ENCODE measurements around the gene PDE10A.
"Not testable (repeated sequence)": the region's sequence is repeated elsewhere in the genome, so short reads cannot be mapped to it uniquely, and the experiment has no call there.

The PDE10A gene

DNA sequence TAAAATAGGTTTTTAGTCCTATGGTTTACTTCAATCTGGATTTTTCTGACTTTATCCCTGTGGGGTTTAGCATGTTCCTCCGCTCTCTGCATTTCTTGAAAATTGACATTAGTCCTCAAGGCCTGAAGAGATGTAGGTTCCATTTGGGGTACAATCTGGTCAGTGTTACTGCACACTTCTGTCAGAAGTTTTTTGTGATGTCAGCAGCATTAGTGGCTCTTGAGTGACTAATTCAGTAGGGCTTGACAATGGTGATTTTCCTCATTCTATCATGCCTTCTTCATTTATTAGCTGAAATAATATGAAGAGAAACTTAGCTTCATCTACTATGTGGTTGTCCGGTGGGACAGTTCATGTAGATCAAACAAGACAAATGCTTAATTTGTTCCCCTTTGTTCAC, 114.6 kb downstream of the PDE10A start:
- no peak for DNase-seq (ENCODE audit: low read depth)

DNA sequence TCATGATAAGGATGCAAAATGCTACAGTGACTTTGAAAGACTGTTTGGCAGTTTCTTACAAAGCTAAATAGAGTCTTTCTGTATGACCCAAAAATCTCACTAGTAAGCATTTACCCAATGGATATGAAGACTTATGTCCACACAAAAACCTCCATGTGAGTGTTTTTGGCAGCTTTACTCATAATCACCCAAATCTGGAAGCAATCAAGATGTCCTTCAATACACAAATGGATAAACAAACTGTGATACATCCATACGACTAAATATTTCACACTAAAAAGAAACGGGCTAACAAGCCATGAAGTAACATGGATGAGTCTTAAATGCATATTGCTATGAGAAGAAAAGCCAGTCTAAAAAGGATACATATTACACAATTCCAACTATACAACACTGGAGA, 117.2 kb downstream of the PDE10A start:
- DNase-seq (ENCODE audit: low read depth), result no peak

DNA sequence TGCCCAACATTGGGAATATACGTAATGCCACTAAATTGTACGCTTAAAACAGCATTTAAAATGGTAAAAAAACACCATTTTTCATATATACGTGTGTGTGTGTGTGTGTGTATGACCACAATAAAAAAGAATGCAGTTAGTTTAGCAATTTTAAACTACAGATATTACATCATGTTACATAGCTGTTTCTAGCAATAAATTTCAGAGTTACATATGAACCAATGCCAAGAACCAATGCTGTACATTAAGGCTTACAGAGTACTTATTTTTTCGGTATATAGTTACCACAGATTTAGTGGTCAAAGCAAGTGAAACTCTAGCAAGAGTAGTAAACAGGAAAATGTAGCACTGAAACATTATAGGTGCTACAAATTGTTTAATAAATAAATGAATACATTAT, 119.3 kb downstream of the PDE10A start:
- no peak for DNase-seq (ENCODE audit: low read depth)

DNA sequence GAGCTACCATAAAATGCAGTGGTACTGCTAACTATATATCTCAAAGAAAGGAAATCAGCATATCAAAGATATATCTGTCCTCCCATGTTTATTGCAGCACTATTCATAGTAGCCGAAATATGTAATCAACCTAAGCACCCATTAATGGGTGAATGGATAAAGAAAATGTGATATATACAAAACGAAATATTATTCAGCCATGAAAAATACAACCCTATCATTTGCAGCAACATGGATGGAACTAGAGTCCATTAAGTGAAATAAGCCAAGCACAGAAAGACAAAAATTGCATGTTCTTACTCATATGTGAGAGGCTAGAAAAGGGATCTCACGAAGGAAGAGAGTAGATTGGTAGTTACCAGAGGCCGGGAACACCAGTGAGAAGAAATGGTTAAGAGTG, 126.1 kb downstream of the PDE10A start:
- no peak for DNase-seq (ENCODE audit: low read depth)

DNA sequence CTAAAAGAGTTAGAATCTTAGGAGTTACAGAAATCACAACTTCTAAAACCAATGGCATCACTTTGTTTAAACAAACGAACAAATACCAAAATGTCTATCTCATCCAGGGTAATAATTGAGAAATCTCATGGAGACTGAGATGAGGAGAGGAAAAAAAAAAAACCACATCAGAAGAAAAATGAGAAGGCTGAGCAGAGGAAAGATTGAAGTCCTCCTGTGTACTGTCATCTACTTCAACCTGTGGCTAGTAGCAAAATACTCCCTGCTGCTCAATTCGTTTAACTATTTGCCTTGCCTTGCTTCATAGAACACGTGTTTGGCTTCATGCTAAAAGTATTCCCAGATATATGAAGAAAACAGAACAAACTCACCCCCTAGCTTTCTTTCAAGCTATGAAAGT, 143.7 kb downstream of the PDE10A start:
- DNase-seq (ENCODE audit: low read depth), result no peak

DNA sequence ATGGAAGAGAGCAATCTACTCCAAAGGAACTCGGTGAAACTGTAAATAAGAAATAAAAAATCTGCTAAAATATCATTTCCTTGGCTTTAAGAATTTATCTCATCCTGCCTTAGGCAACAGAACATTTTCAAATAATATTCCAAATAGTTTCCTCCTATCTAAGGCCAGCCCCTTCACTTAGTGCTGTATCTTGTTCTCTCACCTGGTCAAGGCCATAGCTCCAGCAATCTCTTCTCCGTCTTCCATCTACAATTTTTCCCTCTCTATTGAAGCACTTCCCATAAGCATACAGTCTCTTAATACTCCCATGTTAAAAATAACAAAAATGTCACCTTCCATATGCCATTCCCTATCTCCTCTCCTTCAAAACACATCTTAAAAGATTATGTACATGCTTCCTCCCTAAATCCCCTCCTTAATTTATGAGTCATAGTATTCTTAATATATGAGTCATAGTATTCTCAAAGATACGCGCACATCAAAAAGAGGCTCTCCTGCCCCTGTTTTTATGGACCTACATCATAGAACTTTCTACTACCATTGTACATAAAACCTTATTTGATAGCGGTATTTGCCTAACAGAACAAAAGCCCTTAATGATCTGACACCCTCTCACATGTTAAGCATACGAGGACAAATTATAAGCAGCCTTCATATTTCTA, 146.9 kb downstream of the PDE10A start:
- no peak for DNase-seq (ENCODE audit: low read depth)

DNA sequence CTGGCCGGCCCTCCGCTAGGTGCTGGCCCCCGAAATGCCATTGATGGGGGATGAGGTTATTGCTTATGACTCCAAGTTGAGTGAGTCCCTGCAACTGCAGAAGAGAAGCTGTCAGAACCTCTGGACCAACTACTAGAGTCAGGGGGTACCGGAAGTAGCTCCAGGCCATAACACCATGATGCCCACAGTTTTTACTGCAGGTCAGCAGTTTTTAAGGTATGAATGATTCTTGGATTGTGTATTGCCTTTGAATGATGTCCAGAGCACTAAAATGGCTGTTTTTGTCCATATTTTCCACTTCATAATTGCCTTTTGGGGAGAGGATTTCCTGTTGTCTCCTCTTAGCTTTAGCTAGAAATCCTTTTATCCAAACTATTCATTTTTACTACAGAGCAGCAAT, 148.4 kb downstream of the PDE10A start:
- no peak for DNase-seq (ENCODE audit: low read depth)

DNA sequence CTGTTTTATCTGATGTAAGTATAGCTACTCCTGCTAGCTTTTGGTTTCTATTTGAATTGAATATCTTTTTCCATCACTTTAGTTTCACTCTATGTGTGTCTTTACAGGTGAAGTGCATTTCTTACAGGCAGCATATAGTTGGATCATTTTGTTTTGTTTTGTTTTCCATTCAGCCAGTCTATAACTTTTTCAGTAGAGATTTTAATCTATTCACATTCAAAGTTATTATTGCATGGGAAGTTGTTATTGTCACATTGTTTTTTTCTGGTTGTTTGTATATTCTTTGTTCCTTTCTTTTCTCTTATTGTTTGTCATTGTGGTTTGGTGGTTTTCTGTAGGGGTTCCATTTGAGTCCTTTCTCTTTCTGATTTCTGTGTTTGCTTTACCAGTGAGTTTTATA, 151.2 kb downstream of the PDE10A start:
- no peak for DNase-seq (ENCODE audit: low read depth)

DNA sequence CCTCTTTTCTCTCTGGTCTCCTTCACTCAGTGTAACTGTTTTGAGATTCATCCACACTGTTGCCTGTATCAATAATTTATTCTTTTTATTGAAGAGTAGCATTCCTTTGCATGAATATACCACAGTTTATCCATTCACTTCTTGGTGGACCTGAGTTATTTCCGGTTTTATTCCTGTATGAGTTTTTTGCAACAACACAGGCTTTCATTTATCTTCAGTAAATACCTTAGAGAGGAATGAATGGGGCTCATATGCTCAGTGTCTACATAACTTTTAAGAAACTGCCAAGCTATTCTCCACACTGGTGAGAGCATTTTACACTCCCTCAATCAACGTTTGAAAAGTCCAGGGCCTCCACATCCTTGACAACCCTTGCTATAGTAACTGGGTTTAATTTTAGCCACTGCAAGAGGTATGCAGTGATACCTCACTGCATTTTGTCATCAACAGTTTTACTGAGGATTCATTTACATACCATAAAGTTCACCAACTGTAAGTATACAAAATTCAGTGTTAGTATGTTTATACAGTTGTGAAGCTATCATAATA, 154.6 kb downstream of the PDE10A start:
- DNase-seq (ENCODE audit: low read depth), result no peak

DNA sequence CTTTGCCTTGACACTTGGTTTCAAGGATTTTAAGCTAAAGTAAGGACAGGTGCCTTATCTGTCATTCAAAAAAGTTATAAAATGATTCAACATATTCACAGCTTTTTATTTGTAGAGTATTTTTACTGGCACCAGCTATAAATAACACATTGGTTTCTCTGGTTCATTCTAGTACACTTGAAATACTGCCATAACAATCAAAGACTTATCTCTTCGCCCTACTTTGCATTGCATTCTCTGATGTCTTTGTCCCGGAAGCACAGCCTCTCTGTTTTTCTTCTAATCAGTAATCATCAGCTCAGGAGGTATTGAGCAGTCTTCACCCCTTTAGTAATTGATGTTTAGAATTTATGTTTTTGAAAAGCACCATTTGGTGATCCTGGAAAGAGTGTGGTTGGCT, 156.4 kb downstream of the PDE10A start:
- no peak for DNase-seq (ENCODE audit: low read depth)

DNA sequence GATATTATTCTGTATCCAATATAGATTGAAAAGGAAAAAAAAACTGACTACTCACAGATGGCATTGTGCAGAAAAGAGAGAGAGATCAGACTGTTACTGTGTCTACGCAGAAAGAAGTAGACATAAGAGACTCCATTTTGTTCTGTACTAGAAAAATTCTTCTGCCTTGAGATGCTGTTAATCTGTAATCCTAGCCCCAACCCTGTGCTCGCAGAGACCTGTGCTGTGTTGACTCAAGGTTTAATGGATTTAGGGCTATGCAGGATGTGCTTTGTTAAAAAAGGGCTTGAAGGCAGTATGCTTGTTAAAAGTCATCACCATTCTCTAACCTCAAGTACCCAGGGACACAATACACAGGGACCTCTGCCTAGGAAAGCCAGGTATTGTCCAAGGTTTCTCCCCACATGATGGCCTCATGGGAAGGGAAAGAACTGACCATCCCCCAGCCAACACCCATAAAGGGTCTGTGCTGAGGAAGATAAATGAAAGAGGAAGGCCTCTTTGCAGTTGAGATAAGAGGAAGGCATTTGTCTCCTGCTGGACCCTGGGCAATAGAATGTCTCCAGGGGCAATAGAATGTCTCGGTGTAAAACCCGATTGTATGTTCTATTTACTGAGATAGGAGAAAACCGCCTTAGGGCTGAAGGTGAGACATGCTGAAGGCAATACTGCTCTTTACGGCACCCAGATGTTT, 162.7 kb downstream of the PDE10A start:
- DNase-seq (ENCODE audit: low read depth), result not testable (repeated sequence)

DNA sequence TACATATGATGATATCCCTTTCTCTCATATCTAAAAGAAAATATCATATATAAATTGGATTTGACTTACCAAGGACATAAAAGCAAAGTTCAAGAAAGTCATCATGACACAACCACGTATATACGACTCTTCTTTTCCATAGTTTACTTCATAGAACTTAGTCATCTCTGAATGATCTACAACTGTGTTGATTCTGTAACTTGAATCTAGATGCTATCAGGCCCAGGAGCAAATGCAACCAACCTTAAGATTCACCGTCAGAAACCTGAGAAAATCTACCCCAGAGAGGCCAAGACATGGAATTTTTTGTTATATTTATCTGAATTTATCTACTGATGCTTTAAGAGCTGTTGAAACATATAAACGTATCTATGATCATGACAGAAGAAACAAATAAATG, 165.6 kb downstream of the PDE10A start:
- no peak for DNase-seq (ENCODE audit: low read depth)

DNA sequence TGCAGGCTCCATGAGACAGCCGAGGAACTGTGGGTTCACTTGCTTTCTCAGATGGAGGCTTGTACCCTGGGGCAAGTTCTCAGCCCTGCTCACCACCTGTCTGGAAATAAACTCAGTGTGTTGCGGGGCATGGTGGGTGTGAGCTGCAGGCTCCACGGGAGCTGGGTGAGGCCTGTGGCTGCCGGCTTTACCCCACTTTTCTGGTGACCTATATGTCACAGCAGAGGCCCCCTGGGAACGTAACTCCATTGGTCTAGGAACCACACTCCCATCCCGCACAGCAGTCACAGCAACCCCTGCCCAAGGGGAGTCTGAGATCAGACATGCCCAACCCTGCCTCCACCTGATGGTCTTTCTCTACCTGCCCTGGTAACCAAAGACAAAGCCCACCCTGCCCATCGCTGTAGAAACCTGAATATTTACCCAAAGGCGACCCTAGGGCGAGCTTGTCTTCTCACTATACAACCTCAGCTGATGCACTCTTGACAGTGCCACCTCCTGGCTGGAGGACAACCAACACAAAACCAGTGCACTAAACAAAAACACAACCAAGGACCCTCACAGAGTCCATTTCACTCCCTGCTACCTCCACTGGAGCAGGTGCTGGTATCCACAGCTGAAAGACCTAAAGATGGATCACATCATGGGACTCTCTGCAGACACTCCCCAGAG, 174.3 kb downstream of the PDE10A start:
- no peak for DNase-seq (ENCODE audit: low read depth)

DNA sequence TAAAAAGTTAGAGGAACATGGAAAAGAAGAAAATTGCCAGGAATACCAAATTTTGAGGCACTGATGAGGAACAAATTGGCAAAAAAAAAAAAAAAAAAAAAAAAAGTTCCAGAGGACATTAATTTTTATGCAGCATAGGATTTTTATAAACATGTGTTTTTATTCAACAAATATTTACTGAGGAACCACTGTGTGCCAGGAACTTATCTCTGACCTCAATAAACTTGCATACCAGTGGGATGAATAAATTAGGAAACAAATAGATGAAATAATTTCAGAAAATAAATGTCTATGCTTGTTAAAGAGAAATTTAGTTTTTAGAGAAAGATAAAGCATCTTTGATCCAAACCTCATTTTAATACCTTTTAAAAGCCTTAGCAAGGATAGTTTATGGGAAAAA, 175.1 kb downstream of the PDE10A start:
- no peak for DNase-seq (ENCODE audit: low read depth)

DNA sequence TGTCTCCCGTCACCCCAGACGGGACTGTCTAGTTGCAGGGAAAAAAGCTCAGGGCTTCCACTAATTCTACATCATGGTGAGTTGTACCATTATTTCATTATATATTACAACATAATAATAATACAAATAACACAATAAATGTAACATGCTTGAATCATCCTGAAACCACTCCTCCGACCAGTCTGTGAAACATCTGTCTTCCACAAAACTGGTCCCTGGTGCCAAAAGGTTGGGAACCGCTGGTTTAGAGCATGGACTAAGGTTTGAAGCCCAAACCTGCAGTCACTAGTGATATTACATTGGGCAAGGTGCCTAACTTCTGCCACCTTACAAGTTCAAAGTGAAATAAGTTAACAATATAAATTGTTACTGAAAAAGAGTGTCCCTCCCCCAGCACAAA, 175.7 kb downstream of the PDE10A start:
- DNase-seq (ENCODE audit: low read depth), result no peak

DNA sequence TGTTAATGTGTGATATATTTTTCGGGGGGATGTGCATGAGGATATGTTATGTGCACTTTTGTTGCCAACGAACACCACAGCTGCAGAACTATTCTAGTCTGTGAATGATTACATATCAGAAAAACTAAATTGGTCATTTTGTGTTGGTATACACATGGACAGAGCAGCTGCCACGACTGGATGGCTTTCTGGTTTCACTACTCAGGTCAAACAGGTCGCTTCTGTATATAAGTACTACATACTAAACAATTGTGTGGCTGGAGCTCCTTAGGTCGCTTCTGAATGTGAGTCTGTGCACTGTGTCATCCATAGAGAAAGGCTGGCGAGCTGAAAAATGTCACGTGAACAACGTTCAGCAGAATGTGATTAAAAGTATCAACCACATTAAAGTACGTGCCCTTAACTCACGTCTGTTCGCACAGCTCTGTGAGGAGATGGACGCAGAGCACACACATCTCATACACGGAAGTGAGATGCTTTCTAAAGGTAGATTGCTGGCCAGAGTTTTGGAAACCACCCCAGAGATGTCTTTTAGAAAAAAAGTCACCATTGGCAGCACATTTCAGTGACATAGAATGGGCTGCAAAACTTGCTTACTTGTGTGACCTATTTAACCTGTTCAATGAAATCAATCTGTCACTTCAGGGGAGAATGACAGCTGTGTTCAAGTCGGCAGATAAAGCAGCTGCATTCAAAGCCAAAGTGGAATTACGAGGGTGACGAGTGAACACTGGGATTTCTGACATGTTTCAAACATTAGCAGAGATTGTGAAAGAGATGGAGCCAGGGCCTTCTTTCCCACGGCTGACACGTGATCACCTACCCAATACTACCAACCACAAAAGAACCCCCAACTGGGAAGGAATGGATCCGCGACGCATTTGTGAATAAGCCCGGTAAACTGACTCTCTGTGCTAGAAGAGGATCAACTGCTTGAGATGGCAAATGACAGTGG, 176.6 kb downstream of the PDE10A start:
- no peak for DNase-seq (ENCODE audit: low read depth)

DNA sequence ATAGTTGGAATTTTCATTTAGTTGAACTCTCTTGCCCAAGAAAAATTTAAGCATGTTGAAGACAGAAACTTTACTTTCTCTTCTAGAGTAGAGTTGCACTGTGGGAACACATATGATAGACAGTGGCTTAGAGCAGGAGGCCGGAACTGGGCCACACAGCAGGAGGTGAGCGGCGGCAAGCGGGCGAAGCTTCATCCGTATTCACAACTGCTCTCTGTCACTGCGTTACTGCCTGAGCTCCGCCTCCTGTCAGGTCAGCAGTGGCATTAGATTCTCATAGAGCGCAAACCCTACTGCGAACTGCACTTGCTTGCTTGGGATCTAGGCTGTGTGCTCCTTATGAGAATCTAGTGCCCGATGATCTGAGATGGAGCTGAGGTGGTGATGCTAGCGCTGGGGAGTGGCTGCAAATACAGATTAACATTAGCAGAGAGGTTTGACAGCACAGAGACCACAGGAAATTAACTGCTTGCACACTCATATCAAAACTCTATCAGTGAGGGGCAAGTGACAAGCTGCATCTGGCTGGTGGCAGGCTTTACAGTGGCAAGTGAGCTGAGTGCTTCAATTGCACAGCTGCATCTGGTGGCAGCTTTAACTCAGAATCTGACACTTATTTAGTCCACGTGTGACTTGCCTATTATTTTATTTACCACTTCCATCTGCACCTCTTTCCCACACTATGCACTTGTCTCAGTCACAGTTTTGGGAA, 178.7 kb downstream of the PDE10A start:
- no peak for DNase-seq (ENCODE audit: low read depth)

DNA sequence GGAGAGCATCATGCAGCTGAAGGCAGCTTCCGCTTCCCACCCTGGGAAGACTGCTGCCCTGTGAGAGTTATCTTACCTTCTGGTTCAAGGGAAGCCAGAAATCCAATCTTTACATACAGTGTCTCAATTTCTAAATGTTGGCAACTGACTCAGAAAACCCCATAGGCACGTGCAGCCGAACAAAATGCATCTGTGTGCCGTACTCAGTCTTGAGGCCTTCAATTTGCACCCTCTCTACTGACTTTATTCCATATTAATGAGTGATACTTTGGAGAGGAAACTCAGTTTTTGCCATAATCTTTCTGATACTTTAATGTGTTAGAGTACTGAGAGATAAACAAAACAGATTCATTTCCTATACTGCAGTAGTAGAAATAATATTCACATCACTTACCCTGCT, 181.1 kb downstream of the PDE10A start:
- no peak for DNase-seq (ENCODE audit: low read depth)

DNA sequence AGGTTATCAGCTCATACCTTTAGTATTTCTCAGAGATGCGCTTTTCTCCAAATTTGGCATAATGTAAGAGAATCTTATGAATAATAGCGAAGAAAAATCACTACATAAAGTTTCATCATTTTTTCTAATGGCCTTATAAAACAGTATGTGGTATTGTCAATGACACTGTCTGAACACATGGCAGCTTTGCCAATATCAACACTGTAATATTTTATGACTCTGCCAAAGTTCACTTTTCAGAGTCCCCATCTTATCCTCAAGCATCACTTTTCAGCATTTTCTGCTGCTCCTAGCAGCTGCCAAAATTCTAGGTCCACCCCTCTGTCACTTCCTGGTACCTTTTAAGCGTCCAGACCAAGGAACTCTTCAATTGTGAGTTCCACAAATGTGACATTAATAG, 182.1 kb downstream of the PDE10A start:
- no peak for DNase-seq (ENCODE audit: low read depth)

DNA sequence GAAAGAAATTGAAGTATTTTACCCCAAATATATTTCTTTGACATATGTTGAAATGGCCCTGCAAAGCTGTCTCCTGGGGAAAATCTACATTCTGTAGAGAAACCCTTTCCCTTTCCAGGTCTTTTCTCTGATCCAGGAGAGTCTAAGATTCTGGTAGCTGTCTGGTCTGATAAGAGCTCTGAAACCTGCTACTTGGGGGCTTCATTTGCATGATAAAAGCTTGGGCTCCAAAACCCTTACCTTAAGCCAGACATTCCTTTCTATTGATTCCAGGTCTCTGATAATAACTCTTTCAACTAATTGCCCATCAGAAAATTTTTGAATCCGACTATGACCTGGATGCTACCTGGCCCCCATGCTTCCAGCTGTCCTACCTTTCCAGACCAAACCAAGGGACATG, 184.5 kb downstream of the PDE10A start:
- DNase-seq (ENCODE audit: low read depth), result no peak

DNA sequence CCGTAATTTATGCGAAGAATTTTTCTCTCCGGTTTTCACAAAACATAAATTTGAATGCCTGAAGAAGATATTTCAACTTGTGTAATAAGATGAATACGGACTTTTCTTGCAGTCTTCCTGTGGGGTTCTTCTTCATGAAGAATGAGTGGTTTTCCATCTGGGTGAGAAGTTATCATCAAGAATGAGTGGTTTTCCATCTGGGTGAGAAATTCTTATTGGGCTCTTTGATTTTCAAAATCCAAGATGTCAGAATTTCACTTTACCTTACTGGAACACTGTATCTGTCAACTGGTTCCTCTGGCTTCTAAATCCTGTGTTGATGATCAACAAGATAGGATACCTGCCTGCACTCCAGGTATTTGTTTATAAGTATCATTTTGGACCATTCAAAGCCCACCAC, 193.6 kb downstream of the PDE10A start:
- DNase-seq (ENCODE audit: low read depth), result no peak

Measured in stimulated activated CD8-positive, alpha-beta memory T cell treated with anti-CD3 and anti-CD28 coated beads, Interleukin-15, amount 100 ng/mL, for 24 hours (primary cell).